Mesenchymal stem cell (in vitro differentiated cells and primary cell): ENCODE results near the gene TUT4.

Experiments used
- DNase-seq: peaks from one replicate; pipeline ENCODE4 v3.0.0-alpha.2; 2013
- H2AFZ ChIP-seq: one replicate; pipeline ENCODE4 v1.6.1; 2013; ENCODE audit warnings: low read depth, mild to moderate bottlenecking, control low read depth, inconsistent platforms, low read length, moderate library complexity
- H2AK5ac ChIP-seq: 2 replicates; pipeline ENCODE4 v1.6.1; 2013; ENCODE audit warnings: low read length, moderate library complexity, mild to moderate bottlenecking, inconsistent platforms; ENCODE audit not compliant: severe bottlenecking
- H2BK120ac ChIP-seq: one replicate; pipeline ENCODE4 v1.6.1; 2013; ENCODE audit warnings: low read depth, mild to moderate bottlenecking, inconsistent platforms, low read length, moderate library complexity
- H2BK12ac ChIP-seq, 2 experiments: one replicate each; pipeline ENCODE4 v1.6.1; 2013; ENCODE audit warnings: inconsistent platforms in 2 of 2, low read length in 2 of 2, mild to moderate bottlenecking in 2 of 2, moderate library complexity in 2 of 2, control low read depth in 1 of 2
- H2BK15ac ChIP-seq: one replicate; pipeline ENCODE4 v1.6.1; 2013; ENCODE audit warnings: mild to moderate bottlenecking, low read depth, inconsistent platforms; ENCODE audit not compliant: poor library complexity, severe bottlenecking
- H2BK5ac ChIP-seq: 2 replicates; pipeline ENCODE4 v1.6.1; 2013; ENCODE audit warnings: low read depth, mild to moderate bottlenecking, low read length, control low read depth, inconsistent platforms; ENCODE audit not compliant: poor library complexity, severe bottlenecking
- H3K14ac ChIP-seq, 2 experiments: one replicate each; pipeline ENCODE4 v1.6.1; 2013; ENCODE audit warnings: inconsistent platforms in 2 of 2, low read length in 2 of 2, control low read depth in 1 of 2, mild to moderate bottlenecking in 1 of 2, moderate library complexity in 1 of 2
- H3K18ac ChIP-seq, 2 experiments: one replicate each; pipeline ENCODE4 v1.6.1; 2013; ENCODE audit warnings: inconsistent platforms in 2 of 2, low read length in 2 of 2, control low read depth in 1 of 2, low read depth in 1 of 2, mild to moderate bottlenecking in 1 of 2
- H3K23ac ChIP-seq, 2 experiments: one replicate each; pipeline ENCODE4 v1.6.1; 2013; ENCODE audit warnings: inconsistent platforms in 2 of 2, low read length in 2 of 2, mild to moderate bottlenecking in 2 of 2, moderate library complexity in 2 of 2, control low read depth in 1 of 2
- H3K27ac ChIP-seq: 2 replicates; pipeline ENCODE4 v1.5.1; 2013; ENCODE audit warnings: mild to moderate bottlenecking, moderate library complexity, low read length, control low read depth, inconsistent platforms; ENCODE audit not compliant: poor library complexity, severe bottlenecking
- H3K27me3 ChIP-seq, 2 experiments: 2 replicates each; pipeline versions ENCODE4 v1.6.1 to v1.7.0; 2013; ENCODE audit warnings: low read length in 2 of 2, mild to moderate bottlenecking in 2 of 2, moderate library complexity in 2 of 2, control low read depth in 1 of 2, inconsistent platforms in 1 of 2; ENCODE audit not compliant: control insufficient read depth in 1 of 2, insufficient read depth in 1 of 2
- H3K36me3 ChIP-seq, 2 experiments: 2 replicates each; pipeline versions ENCODE4 v1.6.1 to v1.7.0; 2013; ENCODE audit warnings: low read length in 2 of 2, control low read depth in 1 of 2, inconsistent platforms in 1 of 2, low read depth in 1 of 2, mild to moderate bottlenecking in 1 of 2; ENCODE audit not compliant: insufficient read depth in 2 of 2, control insufficient read depth in 1 of 2
- H3K4ac ChIP-seq, 2 experiments: one replicate each; pipeline ENCODE4 v1.6.1; 2013; ENCODE audit warnings: inconsistent platforms in 2 of 2, low read length in 2 of 2, mild to moderate bottlenecking in 2 of 2, moderate library complexity in 2 of 2, control low read depth in 1 of 2, low read depth in 1 of 2
- H3K4me1 ChIP-seq: 2 replicates; pipeline ENCODE4 v1.6.1; 2013; ENCODE audit warnings: low read depth, low read length, control low read depth; ENCODE audit not compliant: control insufficient read depth, insufficient read depth
- H3K4me2 ChIP-seq: 2 replicates; pipeline ENCODE4 v1.6.1; 2013; ENCODE audit warnings: low read length, mild to moderate bottlenecking, inconsistent platforms; ENCODE audit not compliant: poor library complexity, severe bottlenecking
- H3K4me3 ChIP-seq, 2 experiments: 2 replicates each; pipeline versions ENCODE4 v1.5.1 to v1.7.0; 2013; ENCODE audit warnings: low read length in 2 of 2, mild to moderate bottlenecking in 2 of 2, control low read depth in 1 of 2, low read depth in 1 of 2; ENCODE audit not compliant: insufficient read depth in 1 of 2
- H3K79me1 ChIP-seq: replicated peaks from 2 replicates; pipeline ENCODE4 v1.6.1; 2013; ENCODE audit warnings: mild to moderate bottlenecking, control low read depth, low read length, inconsistent platforms; ENCODE audit not compliant: poor library complexity, severe bottlenecking
- H3K9ac ChIP-seq: 2 replicates; pipeline ENCODE4 v1.7.0; 2013; ENCODE audit warnings: mild to moderate bottlenecking, low read length, moderate library complexity
- H3K9me3 ChIP-seq: 2 replicates; pipeline ENCODE4 v1.7.0; 2013; ENCODE audit warnings: mild to moderate bottlenecking, low read length; ENCODE audit not compliant: control insufficient read depth
- H4K8ac ChIP-seq: one replicate; pipeline ENCODE4 v1.6.1; 2013; ENCODE audit warnings: inconsistent platforms, mild to moderate bottlenecking, low read length, moderate library complexity
- H4K91ac ChIP-seq: one replicate; pipeline ENCODE4 v1.6.1; 2013; ENCODE audit warnings: mild to moderate bottlenecking, low read length, inconsistent platforms
- WGBS: methylation state at CpG from one replicate; pipeline ENCODE4 v1.1.7; 2013; ENCODE audit warnings: mixed read lengths; 5-methylcytosine and 5-hydroxymethylcytosine counted together

The TUT4 gene

GRCh38 chr1:52436817-52437216, 116.1 kb downstream of the TUT4 start:
- peaks cover 18 to 81% of the 10 kb centered on the region in 2 experiments for H3K36me3 ChIP-seq
- no peak overlapping the region for H4K8ac ChIP-seq
- H3K4ac ChIP-seq, result no peak overlapping the region

GRCh38 chr1:52435650-52436049, 117.2 kb downstream of the TUT4 start:
- Histone ChIP-seq H4K91ac (no peak overlapping the region), H3K4me2 (no peak overlapping the region), H2BK120ac (no peak overlapping the region), H3K14ac (no peak overlapping the region), H2BK5ac (no peak overlapping the region), H3K79me1 (peaks cover 4% of the 10 kb centered on the region), H3K9ac (no peak overlapping the region), H3K36me3 (peaks cover 17 to 81% of the 10 kb centered on the region in 2 experiments), H3K4me1 (no peaks in the 10 kb centered on the region), H3K4ac (no peak overlapping the region), H3K9me3 (no peaks in the 10 kb centered on the region), H4K8ac (no peak overlapping the region), H2AK5ac (no peak overlapping the region), H2AFZ (no peak overlapping the region), H3K18ac (no peak overlapping the region), H3K27ac (no peak overlapping the region), H2BK15ac (no peak overlapping the region), H2BK12ac (no peak overlapping the region), H3K23ac (no peak overlapping the region), H3K27me3 (no peaks in the 10 kb centered on the region), H3K4me3 (no peak overlapping the region)
- 100% methylated on average over 1 of the region's 1 CpG for WGBS
- DNase-seq, result no peak

More at GRCh38 chr1:52436817-52437216, 116.1 kb downstream of the TUT4 start:
- no peak overlapping the region for H2AFZ ChIP-seq
- H3K79me1 ChIP-seq, result no peaks in the 10 kb centered on the region
- H4K91ac ChIP-seq, result no peak overlapping the region
- no peak overlapping the region for H3K27ac ChIP-seq
- DNase-seq, result no peak
- H2BK120ac ChIP-seq, result no peak overlapping the region
- no peak overlapping the region for H2BK12ac ChIP-seq
- no peak overlapping the region for H2BK5ac ChIP-seq
- no peaks in the 10 kb centered on the region for H3K9me3 ChIP-seq
- no peak overlapping the region for H3K9ac ChIP-seq
- no peak overlapping the region for H3K18ac ChIP-seq
- WGBS, result 94% methylated on average over 4 of the region's 7 CpGs
- no peak overlapping the region for H3K23ac ChIP-seq
- H2BK15ac ChIP-seq, result no peak overlapping the region
- no peak overlapping the region for H2AK5ac ChIP-seq
- no peak overlapping the region for H3K14ac ChIP-seq
- H3K27me3 ChIP-seq, result no peaks in the 10 kb centered on the region
- H3K4me3 ChIP-seq, result no peak overlapping the region
- H3K4me2 ChIP-seq, result no peak overlapping the region
- H3K4me1 ChIP-seq, result no peaks in the 10 kb centered on the region

- Histone ChIP-seq H3K18ac (no peak overlapping the region), H4K91ac (no peak overlapping the region), H2AFZ (no peak overlapping the region), H3K4me2 (no peak overlapping the region), H4K8ac (no peak overlapping the region), H3K27ac (no peak overlapping the region), H2BK12ac (no peak overlapping the region), H3K4ac (no peak overlapping the region), H2BK15ac (no peak overlapping the region), H3K14ac (no peak overlapping the region), H3K36me3 (peaks cover 19 to 80% of the 10 kb centered on the region in 2 experiments), H2BK120ac (no peak overlapping the region), H3K79me1 (peaks cover 4% of the 10 kb centered on the region), H3K23ac (no peak overlapping the region), H3K9ac (no peak overlapping the region), H2AK5ac (no peak overlapping the region), H2BK5ac (no peak overlapping the region), H3K27me3 (no peaks in the 10 kb centered on the region), H3K9me3 (no peaks in the 10 kb centered on the region), H3K4me3 (no peak overlapping the region), H3K4me1 (no peaks in the 10 kb centered on the region)
- no CpG with 5 or more reads among the region's 1 CpG for WGBS
- no peak for DNase-seq
These were observed 117.7 kb downstream of the TUT4 start for GRCh38 chr1:52435211-52435610.

GRCh38 chr1:52432807-52433206, 120.1 kb downstream of the TUT4 start:
- Histone ChIP-seq H3K23ac (no peak overlapping the region), H2BK15ac (no peak overlapping the region), H3K4me1 (no peaks in the 10 kb centered on the region), H3K27me3 (no peaks in the 10 kb centered on the region), H4K91ac (no peak overlapping the region), H3K9ac (no peak overlapping the region), H4K8ac (no peak overlapping the region), H3K9me3 (no peaks in the 10 kb centered on the region), H2AFZ (no peak overlapping the region), H2BK12ac (no peak overlapping the region), H3K79me1 (peaks cover 5% of the 10 kb centered on the region), H2BK5ac (no peak overlapping the region), H3K36me3 (peaks cover 24 to 64% of the 10 kb centered on the region in 2 experiments), H2BK120ac (no peak overlapping the region), H3K14ac (no peak overlapping the region), H3K4ac (no peak overlapping the region), H3K18ac (no peak overlapping the region), H2AK5ac (no peak overlapping the region), H3K4me2 (no peak overlapping the region), H3K4me3 (no peak overlapping the region), H3K27ac (no peak overlapping the region)
- no peak for DNase-seq
- 99% methylated on average over 5 of the region's 8 CpGs for WGBS
